ENCODE measurements around the gene PDGFB. TPM values are rescaled to one million over a fixed set of nuclear protein-coding genes. Genes with fewer than 3 reads are reported as not detected.

The PDGFB gene
- total RNA-seq, 6 donors from 2014 or later, result 15.4 to 41.7 (median 24.1) TPM

- WGBS, 2 donors, result 72 to 79% methylated on average over 9 to 10 of the region's 10 CpGs
- Histone ChIP-seq H3K4me1 (peaks cover 34 to 60% (median 55%) of the 10 kb centered on the region in 4 donors), H3K36me3 (no peaks in the 10 kb centered on the region), H3K9me3 (no peaks in the 10 kb centered on the region), H3K27ac (no peak overlapping the region), H3K4me3 (no peak overlapping the region), H3K27me3 (peaks cover 0 to 7% (median 2%) of the 10 kb centered on the region in 4 donors)
- ATAC-seq (ENCODE audit: low FRiP score in 2 of 2), result no peak
- TF ChIP-seq CTCF (IDR thresholded peaks at IDR 0.05), result no peak
- no peak for TF ChIP-seq EP300 (IDR thresholded peaks at IDR 0.05)
- no peak for TF ChIP-seq POLR2AphosphoS5 (IDR thresholded peaks at IDR 0.05)
- no peak for TF ChIP-seq POLR2A (IDR thresholded peaks at IDR 0.05)
- no peak for DNase-seq
Observed at GRCh38 chr22:39246690-39247332, 2.0 kb upstream of the PDGFB start.

GRCh38 chr22:39246217-39246616 is 1.4 kb upstream of the PDGFB start:
- Histone ChIP-seq H3K4me1 (peaks cover 40 to 66% (median 60%) of the 10 kb centered on the region in 4 donors), H3K9me3 (no peaks in the 10 kb centered on the region), H3K4me3 (no peak overlapping the region), H3K27ac (peak overlapping the region in 1 of 4 donors; percentile 88), H3K27me3 (peaks cover 0 to 7% (median 2%) of the 10 kb centered on the region in 4 donors), H3K36me3 (no peaks in the 10 kb centered on the region)
- TF ChIP-seq POLR2AphosphoS5 (IDR thresholded peaks at IDR 0.05) (no peak), POLR2A (IDR thresholded peaks at IDR 0.05) (no peak), EP300 (IDR thresholded peaks at IDR 0.05) (no peak), CTCF (IDR thresholded peaks at IDR 0.05) (no peak)
- ATAC-seq (ENCODE audit: low FRiP score in 2 of 2), result no peak
- DNase-seq, result no peak
- WGBS, 2 donors, result 72 to 77% methylated on average over 3 of the region's 3 CpGs

GRCh38 chr22:39245130-39246039 is 603 bp upstream of the PDGFB start:
- H3K9me3 ChIP-seq, result no peaks in the 10 kb centered on the region
- TF ChIP-seq CTCF (IDR thresholded peaks at IDR 0.05), result peak in 1 of 6 experiments; percentile 11
- TF ChIP-seq EP300 (IDR thresholded peaks at IDR 0.05), result no peak
- H3K27me3 ChIP-seq, result peaks cover 0 to 7% (median 2%) of the 10 kb centered on the region in 4 donors
- peaks cover 48 to 72% (median 64%) of the 10 kb centered on the region in 4 donors for H3K4me1 ChIP-seq
- DNase-seq (no peak), ATAC-seq (ENCODE audit: low FRiP score in 2 of 2) (no peak)
- peak overlapping the region in 3 of 4 donors; percentile 58 to 79 (median 64) for H3K4me3 ChIP-seq
- H3K36me3 ChIP-seq, result no peaks in the 10 kb centered on the region
- peak overlapping the region; percentile 30 to 92 (median 80) for H3K27ac ChIP-seq
- 56 to 61% methylated on average over 15 to 22 of the region's 22 CpGs for WGBS, 2 donors

GRCh38 chr22:39244136-39244495 is 666 bp downstream of the PDGFB start:
- ATAC-seq (ENCODE audit: low FRiP score in 2 of 2) (no peak), DNase-seq (no peak)
- H3K4me3 ChIP-seq, result peak overlapping the region; percentile 41 to 79 (median 61)
- H3K4me1 ChIP-seq, result peaks cover 61 to 77% (median 67%) of the 10 kb centered on the region in 4 donors
- no peaks in the 10 kb centered on the region for H3K36me3 ChIP-seq
- H3K9me3 ChIP-seq, result no peaks in the 10 kb centered on the region
- 2% methylated on average over 9 of the region's 30 CpGs; no CpG with 5 or more reads in 1 of the 2 donors for WGBS, 2 donors
- peaks cover 0 to 7% (median 2%) of the 10 kb centered on the region in 4 donors for H3K27me3 ChIP-seq
- no peak for TF ChIP-seq POLR2A (IDR thresholded peaks at IDR 0.05)
- no peak for TF ChIP-seq CTCF (IDR thresholded peaks at IDR 0.05)
- TF ChIP-seq EP300 (IDR thresholded peaks at IDR 0.05), result no peak
- no peak for TF ChIP-seq POLR2AphosphoS5 (IDR thresholded peaks at IDR 0.05)
- peak overlapping the region; percentile 73 to 92 (median 81) for H3K27ac ChIP-seq

Data from upper lobe of left lung (tissue), 6 donors.